ENCODE data around the gene AMH. TPM values are rescaled to one million over a fixed set of nuclear protein-coding genes. Genes with fewer than 3 reads are reported as not detected.

AMH gene
- total RNA-seq, 4 donors from 2014 or later, result 0.59 to 5.4 (median 2.1) TPM; not detected in 1

- Histone ChIP-seq H3K27me3 (no peaks in the 10 kb centered on the region), H3K27ac (peak overlapping the region; percentile 24 to 88 (median 70)), H3K9me3 (no peaks in the 10 kb centered on the region), H3K4me3 (no peak overlapping the region), H3K36me3 (peaks cover 4 to 88% (median 7%) of the 10 kb centered on the region in 3 donors), H3K4me1 (peaks cover 0 to 28% (median 19%) of the 10 kb centered on the region in 4 donors)
- DNase-seq (ENCODE audit: low spot score in 2 of 2), result no peak
- TF ChIP-seq POLR2A (IDR thresholded peaks at IDR 0.05) (no peak), EP300 (IDR thresholded peaks at IDR 0.05) (peak in 1 of 2 donors; percentile 16)
- WGBS, 2 donors, result 30 to 47% methylated on average over 19 of the region's 20 CpGs
Observed at GRCh38 chr19:2221250-2221831, 27.8 kb upstream of the AMH start.

DNA sequence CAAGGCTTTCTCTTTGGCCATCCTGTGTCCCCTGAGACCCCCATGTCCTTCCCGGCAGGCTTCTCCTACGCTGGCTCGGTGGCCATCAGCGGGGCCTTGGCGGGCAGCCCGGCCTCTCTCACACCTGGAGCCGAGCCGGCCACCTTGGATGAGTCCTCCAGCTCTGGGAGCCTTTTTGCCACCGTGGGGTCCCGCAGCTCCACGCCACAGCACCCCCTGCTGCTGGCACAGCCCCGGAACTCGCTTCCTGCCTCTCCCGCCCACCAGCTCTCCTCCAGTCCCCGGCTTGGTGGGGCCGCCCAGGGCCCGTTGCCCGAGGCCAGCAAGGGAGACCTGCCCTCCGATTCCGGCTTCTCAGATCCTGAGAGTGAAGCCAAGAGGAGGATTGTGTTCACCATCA is 27.2 kb upstream of the AMH start:
- peak in 1 of 5 experiments; percentile 24 for TF ChIP-seq CTCF (IDR thresholded peaks at IDR 0.05)
- no peak for TF ChIP-seq EP300 (IDR thresholded peaks at IDR 0.05)
- TF ChIP-seq POLR2A (IDR thresholded peaks at IDR 0.05), result no peak
- 46 to 79% methylated on average over 12 to 13 of the region's 20 CpGs for WGBS, 2 donors
- H3K36me3 ChIP-seq, result peaks cover 4 to 88% (median 9%) of the 10 kb centered on the region in 3 donors

GRCh38 chr19:2223391-2223790 is 25.7 kb upstream of the AMH start:
- Histone ChIP-seq H3K4me1 (peaks cover 0 to 28% (median 19%) of the 10 kb centered on the region in 4 donors), H3K36me3 (peaks cover 2 to 89% (median 9%) of the 10 kb centered on the region in 3 donors), H3K27ac (no peak overlapping the region), H3K27me3 (no peaks in the 10 kb centered on the region), H3K4me3 (no peak overlapping the region), H3K9me3 (no peaks in the 10 kb centered on the region)
- DNase-seq (ENCODE audit: low spot score in 2 of 2), result no peak
- WGBS, 2 donors, result 76 to 90% methylated on average over 9 to 11 of the region's 18 CpGs
- TF ChIP-seq EP300 (IDR thresholded peaks at IDR 0.05), result no peak
- TF ChIP-seq CTCF (IDR thresholded peaks at IDR 0.05), result no peak
- TF ChIP-seq POLR2A (IDR thresholded peaks at IDR 0.05), result no peak

More for the DNA sequence above, 27.2 kb upstream of the AMH start:
- Histone ChIP-seq H3K9me3 (no peaks in the 10 kb centered on the region), H3K4me1 (peaks cover 0 to 28% (median 19%) of the 10 kb centered on the region in 4 donors), H3K4me3 (no peak overlapping the region), H3K27ac (peak overlapping the region; percentile 24 to 88 (median 70)), H3K27me3 (no peaks in the 10 kb centered on the region)
- DNase-seq (ENCODE audit: low spot score in 2 of 2), result no peak

DNA sequence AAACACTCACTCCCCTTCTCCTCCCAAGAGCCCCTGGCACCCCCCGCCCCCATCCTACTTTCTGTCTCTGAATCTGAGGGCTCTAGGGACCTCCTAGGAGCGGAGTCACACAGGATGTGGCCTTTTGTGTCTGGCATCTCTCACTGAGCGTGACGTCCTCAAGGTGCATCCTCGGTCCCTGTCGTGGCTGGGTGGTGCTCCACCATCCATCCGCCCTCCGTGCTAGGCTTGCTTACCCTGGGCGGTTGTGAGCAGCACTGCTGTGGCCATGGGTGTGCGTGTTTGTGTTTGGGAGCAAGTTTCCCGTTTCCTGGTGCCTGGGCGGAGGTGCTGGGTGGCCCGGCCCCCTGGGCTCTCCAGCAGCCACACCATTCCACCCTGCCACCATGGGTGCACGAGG is 25.2 kb upstream of the AMH start:
- no peaks in the 10 kb centered on the region for H3K9me3 ChIP-seq
- no peak overlapping the region for H3K27ac ChIP-seq
- no peak for DNase-seq (ENCODE audit: low spot score in 2 of 2)
- no peaks in the 10 kb centered on the region for H3K27me3 ChIP-seq
- H3K4me1 ChIP-seq, result peaks cover 0 to 28% (median 19%) of the 10 kb centered on the region in 4 donors
- peaks cover 2 to 89% (median 9%) of the 10 kb centered on the region in 3 donors for H3K36me3 ChIP-seq
- H3K4me3 ChIP-seq, result no peak overlapping the region
- TF ChIP-seq POLR2A (IDR thresholded peaks at IDR 0.05) (no peak), CTCF (IDR thresholded peaks at IDR 0.05) (no peak), EP300 (IDR thresholded peaks at IDR 0.05) (no peak)
- 89 to 90% methylated on average over 14 of the region's 14 CpGs for WGBS, 2 donors

- H3K27ac ChIP-seq, result no peak overlapping the region
- WGBS, 2 donors, result 84 to 85% methylated on average over 12 to 13 of the region's 13 CpGs
- DNase-seq (ENCODE audit: low spot score in 2 of 2), result no peak
- no peak overlapping the region for H3K4me3 ChIP-seq
- H3K36me3 ChIP-seq, result peaks cover 2 to 89% (median 9%) of the 10 kb centered on the region in 3 donors
- H3K27me3 ChIP-seq, result no peaks in the 10 kb centered on the region
- peaks cover 0 to 25% (median 19%) of the 10 kb centered on the region in 4 donors for H3K4me1 ChIP-seq
- H3K9me3 ChIP-seq, result no peaks in the 10 kb centered on the region
- TF ChIP-seq EP300 (IDR thresholded peaks at IDR 0.05) (no peak), CTCF (IDR thresholded peaks at IDR 0.05) (no peak), POLR2A (IDR thresholded peaks at IDR 0.05) (no peak)
Observed at GRCh38 chr19:2224754-2225349, 24.3 kb upstream of the AMH start.

Data from tibial nerve (tissue), 4 donors.